Measurements from ENCODE around the gene AGBL4. TPM values are rescaled to one million over a fixed set of nuclear protein-coding genes. Genes with fewer than 3 reads are reported as not detected.

AGBL4 gene
- total and polyA plus RNA-seq, 9 of the 15 experiments (the other 6 are each of a cell fraction or from before 2014, with no cell fraction given) = 0.11 TPM; not detected in 7

GRCh38 chr1:48556186-48556850 is 1467.4 kb downstream of the AGBL4 start (continued):
- TF ChIP-seq RNF2 (IDR thresholded peaks at IDR 0.05) = no peak
- no peak for TF ChIP-seq TEAD4 (IDR thresholded peaks at IDR 0.05; ENCODE audit: low read length)
- no peak for TF ChIP-seq TEAD4 (CRISPR knock-in tag; IDR thresholded peaks at IDR 0.05; ENCODE audit: borderline replicate concordance)
- no peak for TF ChIP-seq ZKSCAN8 (CRISPR knock-in tag; IDR thresholded peaks at IDR 0.05)
- no peak for TF ChIP-seq IRF2 (CRISPR knock-in tag; IDR thresholded peaks at IDR 0.05)
- TF ChIP-seq PRMT5 (CRISPR knock-in tag; IDR thresholded peaks at IDR 0.05) = no peak
- no peak for TF ChIP-seq RBM34 (IDR thresholded peaks at IDR 0.05; ENCODE audit: borderline replicate concordance, insufficient read depth, low read length)

DNA sequence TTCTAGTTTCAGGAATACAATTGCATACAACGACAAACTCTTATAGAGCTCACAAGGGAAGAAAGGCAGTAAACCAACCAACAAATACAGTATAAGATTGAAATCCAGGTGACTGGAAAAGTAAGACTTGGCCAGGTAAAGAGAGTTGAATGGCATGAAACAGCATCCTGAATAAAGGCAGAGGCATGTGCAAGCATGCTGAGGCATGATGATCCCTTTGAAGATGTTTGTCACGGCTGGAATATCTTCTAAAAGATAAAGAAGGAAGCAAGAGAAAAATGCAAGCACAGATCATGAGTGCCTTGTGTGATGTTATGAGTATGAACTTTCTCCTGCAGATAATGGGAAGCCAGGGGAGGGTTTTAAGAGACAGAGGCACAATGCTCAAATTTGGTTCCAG is 1468.5 kb downstream of the AGBL4 start:
- Histone ChIP-seq H3K4me3 (no peak overlapping the region), H4K20me1 (replicated peaks; ENCODE audit: control insufficient read depth, insufficient read depth, low read length) (no peaks in the 10 kb centered on the region), H3K9me1 (ENCODE audit: control insufficient read depth, insufficient read depth, low read length) (no peaks in the 10 kb centered on the region), H3K27ac (ENCODE audit: extremely low read depth, low read depth, low read length) (no peak overlapping the region), H3K27me3 (ENCODE audit: control insufficient read depth in 2 of 2, insufficient read depth in 2 of 2, low read length in 2 of 2) (no peaks in the 10 kb centered on the region), H3K9me3 (replicated peaks; ENCODE audit: control insufficient read depth, insufficient read depth, low read depth, low read length) (no peaks in the 10 kb centered on the region), H3K4me2 (ENCODE audit: insufficient read depth, low read length) (no peak overlapping the region), H2AFZ (ENCODE audit: low read depth, low read length) (no peak overlapping the region), H3K79me2 (ENCODE audit: control insufficient read depth, insufficient read depth, low read length) (no peaks in the 10 kb centered on the region), H3K4me1 (replicated peaks in 1 of 2; ENCODE audit: control insufficient read depth in 2 of 2, insufficient read depth in 2 of 2, low read length in 2 of 2) (no peaks in the 10 kb centered on the region), H3K9ac (ENCODE audit: insufficient read depth in 1 of 2, low read depth in 2 of 2, low read length in 2 of 2) (no peak overlapping the region), H3K36me3 (ENCODE audit: control insufficient read depth, insufficient read depth, low read length) (no peaks in the 10 kb centered on the region)
- DNase-seq (ENCODE audit: extremely low read depth in 1 of 4, low spot score in 3 of 4) (no peak), ATAC-seq (no peak), FAIRE-seq (no peak)
- ChIA-PET CTCF (ENCODE audit: low intra/inter-chr PET ratio) (no interaction called here), POLR2A (no interaction called here)
- in situ Hi-C loops (cut with MboI) (loop anchor here (10.0 kb wide), 1 partner anchor 1790 kb away; no protein-coding TSS in a partner anchor), intact Hi-C loops (cut with micrococcal nuclease) (no loop called here)
- 0% methylated on average over 2 of the region's 2 CpGs for WGBS (ENCODE audit: insufficient coverage, low coverage, missing lambda C conversion rate)
- no TSS peak for BruUV-seq (replicated peaks)
- TF ChIP-seq BCLAF1 (IDR thresholded peaks at IDR 0.05; ENCODE audit: borderline replicate concordance in 1 of 2, control insufficient read depth in 1 of 2, low read depth in 2 of 2, low read length in 1 of 2) = no peak
- no peak for TF ChIP-seq IRF2 (CRISPR knock-in tag; IDR thresholded peaks at IDR 0.05)
- TF ChIP-seq ZNF77 (CRISPR knock-in tag; IDR thresholded peaks at IDR 0.05) = no peak
- TF ChIP-seq, protein P1, sequence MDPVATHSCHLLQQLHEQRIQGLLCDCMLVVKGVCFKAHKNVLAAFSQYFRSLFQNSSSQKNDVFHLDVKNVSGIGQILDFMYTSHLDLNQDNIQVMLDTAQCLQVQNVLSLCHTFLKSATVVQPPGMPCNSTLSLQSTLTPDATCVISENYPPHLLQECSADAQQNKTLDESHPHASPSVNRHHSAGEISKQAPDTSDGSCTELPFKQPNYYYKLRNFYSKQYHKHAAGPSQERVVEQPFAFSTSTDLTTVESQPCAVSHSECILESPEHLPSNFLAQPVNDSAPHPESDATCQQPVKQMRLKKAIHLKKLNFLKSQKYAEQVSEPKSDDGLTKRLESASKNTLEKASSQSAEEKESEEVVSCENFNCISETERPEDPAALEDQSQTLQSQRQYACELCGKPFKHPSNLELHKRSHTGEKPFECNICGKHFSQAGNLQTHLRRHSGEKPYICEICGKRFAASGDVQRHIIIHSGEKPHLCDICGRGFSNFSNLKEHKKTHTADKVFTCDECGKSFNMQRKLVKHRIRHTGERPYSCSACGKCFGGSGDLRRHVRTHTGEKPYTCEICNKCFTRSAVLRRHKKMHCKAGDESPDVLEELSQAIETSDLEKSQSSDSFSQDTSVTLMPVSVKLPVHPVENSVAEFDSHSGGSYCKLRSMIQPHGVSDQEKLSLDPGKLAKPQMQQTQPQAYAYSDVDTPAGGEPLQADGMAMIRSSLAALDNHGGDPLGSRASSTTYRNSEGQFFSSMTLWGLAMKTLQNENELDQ (CRISPR knock-in tag; IDR thresholded peaks at IDR 0.05; ENCODE audit: borderline replicate concordance) = no peak
- no peak for TF ChIP-seq ZKSCAN3 (CRISPR knock-in tag; IDR thresholded peaks at IDR 0.05)
- TF ChIP-seq ASH1L (IDR thresholded peaks at IDR 0.05; ENCODE audit: borderline replicate concordance, low read depth, partially characterized antibody) = no peak
- no peak for TF ChIP-seq BRD4 (IDR thresholded peaks at IDR 0.05)
- TF ChIP-seq, protein P2, sequence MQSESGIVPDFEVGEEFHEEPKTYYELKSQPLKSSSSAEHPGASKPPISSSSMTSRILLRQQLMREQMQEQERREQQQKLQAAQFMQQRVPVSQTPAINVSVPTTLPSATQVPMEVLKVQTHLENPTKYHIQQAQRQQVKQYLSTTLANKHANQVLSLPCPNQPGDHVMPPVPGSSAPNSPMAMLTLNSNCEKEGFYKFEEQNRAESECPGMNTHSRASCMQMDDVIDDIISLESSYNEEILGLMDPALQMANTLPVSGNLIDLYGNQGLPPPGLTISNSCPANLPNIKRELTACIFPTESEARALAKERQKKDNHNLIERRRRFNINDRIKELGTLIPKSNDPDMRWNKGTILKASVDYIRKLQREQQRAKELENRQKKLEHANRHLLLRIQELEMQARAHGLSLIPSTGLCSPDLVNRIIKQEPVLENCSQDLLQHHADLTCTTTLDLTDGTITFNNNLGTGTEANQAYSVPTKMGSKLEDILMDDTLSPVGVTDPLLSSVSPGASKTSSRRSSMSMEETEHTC (IDR thresholded peaks at IDR 0.05) = no peak
